Mucosa of descending colon (tissue), 3 donors: ENCODE results near the gene DNAJC11. TPM values are rescaled to one million over a fixed set of nuclear protein-coding genes. Genes with fewer than 3 reads are reported as not detected.

Source experiments
- ATAC-seq: fragments of 200-7000 bp; cut with Tn5 transposase; one replicate; pipeline ENCODE4 v1.9.1; 2020; ENCODE audit warnings: mild to moderate bottlenecking, moderate library complexity
- DNase-seq, 3 donors: peaks; one replicate each; pipeline ENCODE4 v3.0.0-alpha.2; 2020
- H3K36me3 ChIP-seq: fragments of 200-600 bp; one replicate; pipeline ENCODE4 v1.8.0; 2021; ENCODE audit warnings: low read depth, mild to moderate bottlenecking
- H3K4me1 ChIP-seq: fragments of 200-600 bp; one replicate; pipeline ENCODE4 v1.8.0; 2021; ENCODE audit warnings: low read depth, mild to moderate bottlenecking
- H3K4me3 ChIP-seq: fragments of 200-600 bp; one replicate; pipeline ENCODE4 v1.8.0; 2021; ENCODE audit warnings: mild to moderate bottlenecking
- H3K9me3 ChIP-seq: fragments of 200-600 bp; one replicate; pipeline ENCODE4 v1.8.0; 2021; ENCODE audit warnings: mild to moderate bottlenecking
- intact Hi-C, 2 donors: fragments of 100-400 bp; cut with DNase I in 1 of 2; cut with micrococcal nuclease in 1 of 2; formaldehyde crosslinking; loops; one replicate each; pipeline versions ENCODE4 v1.11.0 to v1.11.1; 2022; cut with DNase I, micrococcal nuclease
- total RNA-seq, 3 donors: library from RNA; stranded (reverse); fragmentation: NEBNext Ultra II Directional in 2 of 3; extraction: Animal tissue kit (Norgen Biotek cat#: 25700) in 2 of 3; gene quantifications; one replicate each; pipeline versions ENCODE4 v1.2.1 to v1.2.4, GENCODE V29; 2021 to 2023
- TF ChIP-seq, protein P1 (sequence below): fragments of 200-600 bp; IDR thresholded peaks from one replicate; pipeline ENCODE4 v1.8.0; 2022; ENCODE audit warnings: antibody characterized with exemption, mild to moderate bottlenecking
- donor health status: DM: no; HTN: no; CAD: no; lungs with moderate emphysema.
- donor health status: DM: no; HTN: no; CAD: no.
- donor health status: DM: no; HTN: yes; CAD: no.

The DNAJC11 gene
- total RNA-seq, 3 donors from 2014 or later: 71.1 to 89.0 (median 78.9) TPM

DNA sequence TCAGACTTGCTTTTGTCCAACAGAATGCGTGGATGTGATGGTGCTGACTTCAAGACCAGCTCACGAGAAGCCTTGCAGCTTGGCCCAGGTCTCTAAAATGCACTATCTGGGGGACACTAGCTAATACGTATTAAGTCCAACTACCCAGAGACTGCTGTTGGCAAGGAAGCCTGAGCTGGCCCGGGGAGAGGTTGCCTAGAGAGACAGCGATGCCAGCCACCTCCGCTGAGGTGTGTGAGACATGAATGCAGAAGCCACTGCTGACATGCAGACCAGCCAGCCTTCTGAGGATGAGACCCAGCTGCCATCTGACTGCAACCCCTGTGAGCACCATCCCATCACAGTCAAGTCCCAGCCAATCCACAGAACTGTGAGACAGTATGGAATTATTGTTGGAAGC, 44.5 kb downstream of the DNAJC11 start:
- intact Hi-C loops: no loop called here
- peaks cover under 1% of the 10 kb centered on the region for H3K36me3 ChIP-seq
- ATAC-seq (no peak), DNase-seq (no peak)
- H3K4me3 ChIP-seq: no peak overlapping the region
- TF ChIP-seq, protein P1, sequence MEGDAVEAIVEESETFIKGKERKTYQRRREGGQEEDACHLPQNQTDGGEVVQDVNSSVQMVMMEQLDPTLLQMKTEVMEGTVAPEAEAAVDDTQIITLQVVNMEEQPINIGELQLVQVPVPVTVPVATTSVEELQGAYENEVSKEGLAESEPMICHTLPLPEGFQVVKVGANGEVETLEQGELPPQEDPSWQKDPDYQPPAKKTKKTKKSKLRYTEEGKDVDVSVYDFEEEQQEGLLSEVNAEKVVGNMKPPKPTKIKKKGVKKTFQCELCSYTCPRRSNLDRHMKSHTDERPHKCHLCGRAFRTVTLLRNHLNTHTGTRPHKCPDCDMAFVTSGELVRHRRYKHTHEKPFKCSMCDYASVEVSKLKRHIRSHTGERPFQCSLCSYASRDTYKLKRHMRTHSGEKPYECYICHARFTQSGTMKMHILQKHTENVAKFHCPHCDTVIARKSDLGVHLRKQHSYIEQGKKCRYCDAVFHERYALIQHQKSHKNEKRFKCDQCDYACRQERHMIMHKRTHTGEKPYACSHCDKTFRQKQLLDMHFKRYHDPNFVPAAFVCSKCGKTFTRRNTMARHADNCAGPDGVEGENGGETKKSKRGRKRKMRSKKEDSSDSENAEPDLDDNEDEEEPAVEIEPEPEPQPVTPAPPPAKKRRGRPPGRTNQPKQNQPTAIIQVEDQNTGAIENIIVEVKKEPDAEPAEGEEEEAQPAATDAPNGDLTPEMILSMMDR: no peak
- H3K9me3 ChIP-seq: no peaks in the 10 kb centered on the region
- no peaks in the 10 kb centered on the region for H3K4me1 ChIP-seq

DNA sequence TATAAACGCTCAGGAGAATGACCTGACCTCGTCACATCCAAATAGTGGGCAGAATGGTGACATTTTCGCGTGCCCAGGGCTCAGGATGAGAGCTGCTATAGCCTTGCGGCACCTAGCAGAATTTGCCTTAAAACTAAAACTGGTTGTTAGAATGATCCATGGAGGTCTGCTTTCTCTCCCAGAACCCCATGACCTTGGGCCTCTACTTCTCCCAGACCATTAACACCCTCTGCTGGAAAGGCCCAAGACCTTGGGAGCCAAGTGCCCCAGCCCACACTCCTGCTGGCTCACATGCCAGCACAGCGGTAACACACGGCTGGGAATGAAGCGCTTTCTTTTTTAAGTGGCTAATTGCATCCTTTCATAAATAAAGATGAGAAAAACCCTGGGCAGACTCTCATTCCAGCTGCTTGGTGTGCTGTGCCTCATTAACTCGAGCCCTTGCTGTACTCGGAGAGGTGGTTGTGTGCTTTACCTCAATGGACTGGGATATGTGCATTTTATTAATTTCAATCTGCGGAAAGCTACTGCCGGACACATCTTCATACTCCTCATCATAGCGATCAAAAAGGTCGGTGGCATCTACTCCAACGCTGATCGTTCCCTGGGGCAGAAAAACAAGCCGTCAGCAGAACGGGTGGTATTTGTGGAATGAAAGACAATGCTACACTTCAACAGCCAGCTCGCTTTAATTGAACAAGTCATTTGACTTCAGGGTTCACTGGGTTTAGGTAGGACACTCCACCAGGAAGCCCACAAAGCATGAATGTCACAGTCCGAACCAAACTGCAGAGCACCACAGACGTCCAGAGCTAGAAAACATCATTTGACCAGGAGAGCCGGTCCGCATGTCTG, 48.0 kb downstream of the DNAJC11 start:
- H3K4me3 ChIP-seq: no peak overlapping the region
- TF ChIP-seq, protein P1: no peak
- DNase-seq (no peak), ATAC-seq (no peak)
- no peaks in the 10 kb centered on the region for H3K4me1 ChIP-seq
- no peaks in the 10 kb centered on the region for H3K9me3 ChIP-seq
- peaks cover 6% of the 10 kb centered on the region for H3K36me3 ChIP-seq
- intact Hi-C loops: no loop called here

DNA sequence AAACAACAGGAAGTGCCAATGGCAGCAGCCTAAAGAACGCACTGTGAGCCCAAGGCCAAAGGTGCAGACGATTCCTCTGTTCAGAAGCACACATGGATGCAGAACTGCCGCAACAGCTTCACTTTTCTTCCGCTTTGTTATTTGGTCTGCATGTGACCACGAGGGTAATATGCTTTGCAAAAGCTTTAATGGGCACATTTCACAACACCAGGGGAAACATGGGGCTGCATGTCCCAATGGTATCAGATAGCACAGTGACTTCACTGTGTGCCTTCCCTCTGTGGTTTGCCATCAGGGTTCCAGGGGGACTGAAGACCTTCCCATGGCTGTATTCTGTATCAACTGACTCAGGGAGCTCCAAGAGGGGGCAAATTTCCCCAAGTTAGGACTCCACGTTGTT, 48.6 kb downstream of the DNAJC11 start:
- intact Hi-C loops: no loop called here
- peaks cover 6% of the 10 kb centered on the region for H3K36me3 ChIP-seq

DNA sequence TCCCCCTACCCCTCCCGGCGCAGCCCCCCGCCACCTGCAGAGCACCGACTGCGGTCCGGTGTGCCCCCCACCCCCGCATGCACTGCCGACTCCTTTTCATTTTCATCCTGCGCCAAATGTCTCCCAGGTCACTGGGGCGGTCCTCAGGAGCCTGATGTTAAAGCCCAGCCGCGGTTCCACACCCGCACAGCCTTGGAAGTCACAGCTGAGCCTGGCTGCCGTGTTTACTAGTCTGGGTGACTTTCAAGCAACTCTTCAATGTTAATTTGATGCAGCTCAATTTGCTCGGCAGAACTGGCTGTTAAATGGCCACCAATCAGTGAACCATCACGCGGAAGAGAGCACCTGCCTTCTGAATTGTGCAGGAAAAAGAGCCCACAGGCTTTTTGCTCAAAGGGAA, 49.7 kb downstream of the DNAJC11 start:
- no peaks in the 10 kb centered on the region for H3K4me1 ChIP-seq
- TF ChIP-seq, protein P1: no peak
- intact Hi-C loops: no loop called here
- DNase-seq: peak in 1 of 3 donors; percentile 11
- no peak overlapping the region for H3K4me3 ChIP-seq
- no peaks in the 10 kb centered on the region for H3K9me3 ChIP-seq
- peaks cover 6% of the 10 kb centered on the region for H3K36me3 ChIP-seq
- ATAC-seq: no peak

More for the DNA sequence above, 48.6 kb downstream of the DNAJC11 start:
- TF ChIP-seq, protein P1: no peak
- Histone ChIP-seq H3K4me3 (no peak overlapping the region), H3K4me1 (no peaks in the 10 kb centered on the region), H3K9me3 (no peaks in the 10 kb centered on the region)
- no peak for ATAC-seq
- no peak for DNase-seq

DNA sequence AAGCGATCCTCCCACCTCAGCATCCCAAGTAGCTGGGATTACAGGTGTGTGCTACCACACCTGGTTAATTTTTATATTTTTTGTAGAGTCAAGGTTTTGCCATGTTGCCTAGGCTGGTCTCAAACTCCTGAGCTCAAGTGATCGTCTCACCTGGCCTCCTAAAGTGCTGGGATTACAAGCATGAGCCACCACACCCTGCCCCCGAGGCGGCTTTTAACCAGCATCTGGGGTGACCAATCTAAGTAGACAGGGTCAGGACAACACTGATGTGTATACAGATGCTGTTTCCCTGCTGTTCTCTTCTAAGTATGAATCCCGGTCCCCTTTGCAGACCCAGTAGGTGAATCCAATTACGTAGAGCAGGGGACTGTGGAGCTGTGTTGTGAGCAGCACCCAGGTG, 53.1 kb downstream of the DNAJC11 start:
- DNase-seq (no peak), ATAC-seq (no peak)
- Histone ChIP-seq H3K36me3 (peaks cover 6% of the 10 kb centered on the region), H3K4me3 (no peak overlapping the region), H3K9me3 (no peaks in the 10 kb centered on the region), H3K4me1 (no peaks in the 10 kb centered on the region)
- intact Hi-C loops: no loop called here
- TF ChIP-seq, protein P1: no peak
